GM18909 (cell line): ENCODE measurements around the gene MMP21.

Experiments
- ATAC-seq: cut with Tn5 transposase; IDR thresholded peaks from one replicate; pipeline ENCODE4 v1.9.1; 2021; ENCODE audit warnings: mild to moderate bottlenecking; ENCODE audit not compliant: unreplicated experiment, poor library complexity

MMP21 gene

DNA sequence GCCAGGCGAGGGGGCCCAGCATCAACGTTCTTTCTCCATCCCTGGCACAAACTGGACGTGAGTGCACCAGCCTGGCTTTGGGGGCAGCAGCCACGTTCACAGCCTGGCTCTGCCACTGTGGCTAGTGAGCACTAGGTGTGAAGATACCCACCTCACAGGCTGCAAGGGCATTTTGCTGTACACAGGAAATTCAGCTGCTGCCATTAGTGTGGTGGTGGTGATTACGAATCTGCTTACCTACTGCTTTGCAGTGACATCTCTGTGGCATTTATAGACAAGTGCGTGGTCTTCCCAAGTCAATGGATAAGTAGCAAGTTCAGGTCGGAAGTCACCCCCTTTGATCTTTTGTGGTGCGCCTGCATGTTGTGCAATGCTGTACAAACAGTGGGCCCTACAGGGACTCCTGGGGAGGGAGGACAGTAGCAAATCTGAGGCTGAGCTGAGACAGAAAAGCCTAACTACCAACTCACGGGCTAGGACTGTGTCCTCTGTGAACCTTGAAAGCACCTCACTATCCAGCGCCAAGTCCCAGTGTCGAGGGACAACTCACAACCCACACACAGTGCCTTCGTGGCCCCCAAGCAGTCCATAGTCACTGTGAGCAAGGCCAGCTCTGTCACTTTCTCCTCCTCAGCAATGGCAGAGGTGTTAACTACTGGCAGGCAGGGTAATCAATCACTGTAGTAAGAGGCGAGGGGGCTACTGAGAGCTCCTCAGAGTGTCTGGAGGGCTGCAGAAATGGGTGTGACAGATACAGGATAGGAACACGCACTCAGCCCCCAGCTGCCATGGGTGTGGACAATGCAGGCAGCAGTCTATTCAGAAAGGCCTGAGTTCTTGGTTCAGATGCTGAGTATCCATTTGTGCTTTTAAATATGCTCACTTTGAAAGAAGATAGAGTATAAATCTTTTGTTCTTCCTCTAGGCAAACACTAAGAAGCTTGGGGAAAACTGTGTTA lies 17.0 kb upstream of the MMP21 start:
- ATAC-seq: no peak

DNA sequence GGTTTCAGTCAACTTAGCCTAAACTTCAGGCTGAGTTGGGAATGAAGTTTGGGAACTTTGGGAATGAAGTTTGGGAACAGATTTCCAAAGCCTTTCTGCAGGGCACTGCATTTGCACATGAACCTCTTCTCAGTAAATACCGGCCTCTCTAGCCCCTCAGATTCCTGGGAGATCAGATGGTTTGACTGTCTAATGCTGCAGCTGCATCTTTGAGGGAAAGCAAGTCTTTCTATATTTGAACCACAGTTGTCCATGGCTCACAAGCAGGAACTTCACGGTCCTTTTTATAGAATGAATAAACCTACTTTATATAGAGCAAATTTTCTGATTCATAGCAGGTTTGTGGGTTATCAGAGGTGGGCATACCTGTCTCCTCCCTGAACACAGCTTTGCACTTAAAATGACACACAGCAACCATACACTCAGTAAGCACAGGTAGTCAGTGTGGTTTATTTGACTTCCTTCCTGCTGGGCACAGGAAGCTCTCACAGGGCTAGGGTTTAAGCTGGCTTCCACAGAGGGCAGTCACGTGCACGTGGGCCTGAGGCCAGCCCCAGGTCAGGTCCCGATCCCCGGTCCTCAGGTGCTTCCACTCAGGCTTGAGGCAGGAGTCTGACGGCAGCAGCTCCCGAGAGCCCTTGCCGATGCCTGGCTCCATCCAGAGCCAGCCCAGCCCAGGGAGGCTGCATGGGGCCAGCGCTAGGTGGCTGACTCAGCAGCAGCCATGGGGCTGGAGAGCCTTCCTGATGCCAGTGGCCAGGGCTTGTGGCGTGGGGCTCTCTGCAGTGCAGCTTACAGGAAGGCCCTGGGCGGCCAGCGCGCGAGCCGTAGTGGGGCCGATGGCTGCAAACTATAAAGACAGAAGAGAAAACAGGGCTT lies 12.8 kb upstream of the MMP21 start:
- no peak for ATAC-seq

DNA sequence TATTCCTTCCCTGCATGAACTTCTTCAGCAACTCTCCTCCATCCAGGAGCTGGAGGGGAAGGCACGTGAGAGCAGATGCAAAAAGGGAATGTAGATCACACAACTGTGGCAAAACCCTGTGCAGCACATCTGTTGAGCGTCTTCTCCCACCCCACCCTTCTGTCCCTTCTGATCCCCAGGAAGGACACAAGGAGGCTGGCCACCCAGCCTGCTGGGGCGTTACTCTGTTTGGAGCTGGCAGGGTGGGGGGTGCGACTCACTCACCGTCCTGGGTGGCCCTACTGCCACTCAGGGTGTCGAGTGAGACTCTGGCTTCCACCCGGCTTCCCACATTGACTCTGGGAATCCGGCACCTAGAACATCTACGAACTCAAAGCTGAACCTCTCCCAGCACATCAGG lies 10.2 kb upstream of the MMP21 start:
- ATAC-seq: no peak

DNA sequence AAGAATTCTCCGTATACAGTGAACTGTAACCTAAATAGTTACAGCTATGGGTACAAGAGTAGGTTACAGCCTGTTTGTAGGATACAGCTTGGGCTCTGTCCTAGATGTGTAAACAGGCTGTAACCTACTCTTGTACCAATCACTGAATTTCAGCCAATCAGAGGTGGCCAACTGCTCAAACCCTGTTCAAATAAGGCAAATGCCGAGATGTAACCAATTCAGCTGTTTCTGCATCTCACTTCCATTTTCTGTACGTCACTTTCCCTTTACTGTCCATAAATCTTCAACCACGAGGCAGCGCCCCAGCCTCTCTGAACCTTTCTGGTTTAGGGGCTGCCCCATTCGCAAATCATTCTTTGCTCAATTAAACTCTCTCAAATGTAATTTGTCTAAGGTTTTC lies 8.3 kb upstream of the MMP21 start:
- ATAC-seq: peak; percentile 83

DNA sequence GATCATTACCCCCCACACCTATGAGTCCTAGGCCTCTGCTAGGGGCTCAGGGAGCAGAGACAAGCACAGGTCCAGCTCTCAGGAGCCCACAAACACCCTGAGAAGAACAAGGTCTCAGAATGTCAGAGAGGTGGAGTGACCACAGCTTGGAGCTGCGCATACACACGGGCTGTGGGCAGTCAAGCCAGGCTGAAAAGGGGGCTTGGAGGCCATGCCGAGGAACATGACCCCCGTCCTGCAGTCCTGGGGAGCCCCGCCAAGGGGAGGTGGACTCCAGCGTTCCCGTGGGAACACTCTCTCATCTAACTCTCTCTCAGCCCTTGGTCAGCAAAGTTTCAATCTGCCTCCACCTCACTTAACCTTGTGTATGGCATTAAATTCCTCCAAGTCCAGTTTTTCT lies 7.8 kb upstream of the MMP21 start:
- no peak for ATAC-seq

DNA sequence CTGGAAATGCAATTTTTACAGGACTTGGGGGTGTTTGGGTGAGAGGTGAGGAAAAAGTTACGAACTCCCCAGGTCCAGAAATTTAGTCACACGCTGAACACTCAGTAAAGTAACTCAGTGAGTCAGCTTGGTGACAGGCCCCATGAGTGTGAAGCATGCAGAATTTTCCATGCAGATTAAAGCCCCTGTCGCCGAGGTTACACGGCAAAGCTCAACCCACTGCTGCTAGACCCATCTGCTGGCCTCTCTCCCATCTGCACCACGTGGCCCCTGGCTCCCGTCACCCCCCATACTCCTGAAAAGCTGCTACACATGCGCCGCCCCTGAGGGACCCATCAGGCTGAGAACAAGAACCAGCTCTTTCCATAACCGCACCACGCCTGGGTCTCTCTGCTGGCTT lies 7.0 kb upstream of the MMP21 start:
- ATAC-seq: no peak

DNA sequence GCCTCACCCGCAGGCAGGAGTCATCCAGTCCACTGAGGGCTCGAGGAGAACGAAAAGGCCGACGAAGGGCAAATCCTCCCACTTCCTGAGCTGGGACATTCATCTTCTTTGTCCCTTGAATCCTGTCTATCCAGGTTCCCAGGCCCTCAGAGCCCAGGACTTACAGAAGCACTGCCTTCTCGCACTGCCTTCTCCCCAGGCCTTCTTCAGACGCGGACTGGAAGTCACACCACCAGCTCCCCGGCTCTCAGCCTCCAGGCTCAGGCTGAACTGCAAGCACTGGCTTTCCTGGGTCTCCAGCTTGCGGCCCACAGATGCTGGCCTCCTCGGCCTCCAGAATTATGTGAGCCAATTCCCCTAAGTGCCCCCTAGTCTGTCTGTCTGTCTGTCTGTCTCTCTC lies 6.4 kb upstream of the MMP21 start:
- no peak for ATAC-seq

DNA sequence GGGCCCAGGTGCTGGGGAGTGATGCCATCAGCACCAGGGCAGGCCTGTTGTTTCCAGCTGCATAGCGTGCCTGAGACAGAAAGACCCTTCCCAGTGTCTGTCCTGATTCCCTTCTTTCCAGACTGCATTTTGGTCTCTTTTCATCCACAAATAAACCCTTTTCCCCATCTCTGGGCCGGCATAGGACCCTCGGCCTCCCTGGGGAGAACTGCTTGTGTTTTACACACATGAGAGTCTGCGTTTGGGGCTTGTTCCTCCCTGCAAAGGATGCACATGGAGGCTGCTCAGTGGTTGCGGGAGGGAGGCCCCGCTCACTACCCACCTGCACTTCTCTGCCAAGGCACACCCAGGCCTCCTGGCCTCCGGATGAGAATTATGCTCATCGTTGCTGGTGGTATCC lies 5.8 kb upstream of the MMP21 start:
- ATAC-seq: no peak

DNA sequence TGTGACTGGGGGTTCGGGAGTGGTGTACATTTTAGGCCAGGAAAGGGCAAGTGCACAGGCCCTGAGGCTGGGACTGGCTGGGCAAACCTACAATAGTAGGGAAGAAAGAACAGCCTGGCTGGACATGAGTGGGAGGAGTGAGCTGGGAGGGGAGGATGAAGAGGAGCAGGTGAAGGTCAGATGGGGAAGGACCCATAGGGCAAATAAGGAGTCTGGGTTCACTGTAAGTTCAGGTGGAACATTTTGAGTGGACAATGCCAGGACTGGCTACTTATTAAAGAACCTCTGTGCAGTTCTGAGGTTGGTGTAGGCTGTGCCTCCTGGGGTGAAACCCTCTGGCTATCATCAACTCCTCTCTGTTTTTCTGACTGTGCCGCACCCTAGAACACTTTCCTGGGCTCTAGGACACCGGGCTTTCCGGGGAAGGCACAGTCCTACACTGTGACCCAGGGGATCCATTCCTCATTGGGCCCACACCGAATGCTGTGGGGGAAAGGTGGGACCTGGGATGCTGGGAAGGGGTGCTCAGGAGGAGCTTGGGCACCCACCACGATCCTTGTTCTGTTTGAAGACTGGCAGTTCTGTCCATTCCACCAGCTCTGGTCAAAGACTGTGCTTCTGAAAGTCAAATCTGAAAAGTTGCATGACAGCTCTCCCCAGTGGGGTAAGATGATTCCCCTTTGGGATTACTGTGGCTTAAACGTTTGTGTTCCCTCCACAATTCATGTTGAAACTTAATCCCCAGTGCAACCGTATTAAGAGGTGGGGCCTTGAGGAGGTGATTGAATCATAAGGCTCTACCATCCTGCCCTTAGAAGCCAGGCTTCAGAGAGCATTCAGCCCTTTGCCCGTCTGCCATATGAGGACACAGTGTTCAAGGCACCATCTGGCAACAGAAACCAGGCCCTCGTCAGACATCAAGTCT lies 4.0 kb upstream of the MMP21 start:
- no peak for ATAC-seq

DNA sequence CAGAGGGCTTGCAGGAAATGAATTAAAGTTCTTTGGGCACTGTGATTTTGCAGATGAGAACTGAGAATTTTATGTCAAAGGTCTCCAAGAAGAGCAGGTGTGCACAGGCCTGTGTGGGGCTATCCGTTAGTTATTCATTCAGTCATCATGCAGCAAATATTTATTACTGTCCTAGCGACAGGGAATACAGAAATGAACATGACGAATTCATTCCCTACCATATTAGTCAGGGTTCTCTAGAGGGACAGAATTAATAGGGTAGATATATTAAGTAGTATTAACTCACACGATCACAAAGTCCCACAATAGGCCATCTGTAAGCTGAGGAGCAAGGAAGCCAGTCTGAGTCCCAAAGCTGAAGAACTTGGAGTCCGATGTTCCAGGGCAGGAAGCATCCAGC lies 2.9 kb upstream of the MMP21 start:
- ATAC-seq: no peak

DNA sequence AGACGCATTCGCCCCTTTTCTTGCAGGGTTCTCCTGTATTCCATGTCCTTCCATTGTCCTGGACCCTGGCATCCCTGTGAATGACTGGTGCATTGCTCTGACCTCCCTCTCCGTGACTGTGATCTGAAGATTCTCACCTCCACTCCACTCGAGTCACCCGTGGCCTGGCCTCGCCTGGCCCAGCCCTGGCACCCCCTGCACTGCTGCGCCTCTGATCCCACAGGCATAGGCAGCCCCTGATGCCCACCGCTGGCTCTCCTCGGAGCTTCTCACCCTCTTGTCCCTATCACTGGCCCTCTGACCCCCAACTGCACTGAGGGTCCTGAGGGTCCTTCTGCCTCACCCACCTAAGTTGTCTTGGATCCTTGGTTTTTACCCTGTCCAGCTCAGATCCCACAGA lies 2.2 kb upstream of the MMP21 start:
- no peak for ATAC-seq

DNA sequence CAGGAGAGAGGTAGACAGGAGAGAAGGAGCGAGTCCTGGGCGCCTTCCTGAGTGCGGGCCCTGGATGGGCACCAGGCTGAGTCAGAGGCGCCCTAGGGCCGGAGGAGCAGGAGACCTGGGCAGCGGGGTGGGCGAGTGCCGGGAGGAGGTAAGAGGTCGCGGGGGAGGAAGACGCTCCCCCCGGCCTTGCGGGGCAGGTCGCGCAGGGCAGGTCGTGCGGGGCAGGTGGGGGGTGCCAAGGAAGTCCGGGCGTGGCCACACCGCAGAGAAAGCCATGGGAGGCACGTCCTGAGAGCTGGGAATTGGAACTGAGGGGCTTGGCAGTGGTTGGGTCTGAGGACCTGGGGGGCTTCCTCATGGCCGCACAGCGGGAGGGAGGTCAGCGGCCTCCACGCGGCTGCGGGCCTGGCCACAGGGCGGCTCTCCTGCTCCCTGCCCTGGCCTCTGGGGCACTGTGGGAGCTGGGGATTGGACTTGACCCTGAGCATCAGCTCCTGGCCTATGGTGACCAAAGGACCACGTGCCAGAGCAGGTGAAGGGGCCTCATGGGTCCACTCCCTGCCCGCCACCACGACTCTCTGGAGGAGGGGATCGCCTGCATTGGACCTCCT lies 935 bp downstream of the MMP21 start:
- ATAC-seq: no peak

DNA sequence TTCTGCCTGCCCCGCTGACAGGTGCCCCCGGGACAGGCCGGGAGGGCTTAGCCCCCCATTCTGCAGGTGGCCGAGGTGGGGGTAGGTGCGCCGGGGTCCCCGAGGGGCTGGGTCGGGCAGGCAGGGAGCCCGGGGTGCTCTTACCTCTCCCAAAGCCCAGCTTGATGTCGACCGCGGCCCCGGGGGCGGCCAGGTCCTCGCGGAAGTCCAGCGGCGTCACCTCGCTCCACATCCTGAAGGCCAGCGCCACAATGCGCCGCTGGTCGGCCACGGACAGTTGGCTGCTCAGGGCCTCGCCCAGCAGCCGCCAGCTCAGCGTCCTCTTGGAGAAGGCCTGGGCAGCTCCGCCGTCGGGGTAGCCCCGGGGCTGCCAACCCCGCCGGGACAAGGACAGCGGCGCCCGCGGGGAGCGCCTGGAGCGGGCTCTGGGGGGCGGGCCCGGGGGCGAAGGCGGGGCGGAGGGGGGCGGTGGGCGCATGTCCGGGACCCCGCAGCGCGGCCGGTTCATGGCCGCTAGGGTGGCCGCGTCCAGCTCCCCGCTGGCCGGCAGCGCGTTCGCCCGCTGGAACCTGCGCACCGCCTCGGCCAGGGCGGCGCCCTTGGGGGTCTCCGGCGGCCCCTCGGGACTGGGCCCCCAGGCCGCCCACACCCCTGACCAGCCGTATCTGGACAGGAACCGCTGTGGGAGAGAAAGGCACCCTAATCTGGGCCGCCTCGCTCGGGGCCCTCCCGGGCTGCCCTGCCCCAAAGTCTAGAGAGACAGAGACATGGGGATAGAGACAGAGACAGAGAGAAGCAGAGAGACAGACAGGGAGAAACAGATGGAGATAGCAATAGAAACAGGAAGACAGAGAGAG lies 1.7 kb downstream of the MMP21 start:
- ATAC-seq: no peak

DNA sequence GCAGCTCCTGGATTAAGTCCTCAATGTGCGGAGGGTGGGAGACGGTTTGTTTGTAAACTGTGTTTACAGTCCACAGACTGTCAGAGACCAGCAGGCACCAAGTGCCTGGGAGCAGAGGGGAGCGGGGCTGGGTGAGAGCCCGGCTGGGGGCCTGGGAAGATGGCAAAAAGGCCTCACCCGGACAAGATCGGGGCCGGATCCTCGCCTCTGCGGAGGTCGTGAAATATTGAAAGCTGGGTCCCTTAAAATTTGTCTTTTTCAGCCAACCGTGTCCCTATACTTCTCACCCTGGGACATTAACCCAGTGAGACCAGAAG lies 2.8 kb downstream of the MMP21 start:
- ATAC-seq: no peak

DNA sequence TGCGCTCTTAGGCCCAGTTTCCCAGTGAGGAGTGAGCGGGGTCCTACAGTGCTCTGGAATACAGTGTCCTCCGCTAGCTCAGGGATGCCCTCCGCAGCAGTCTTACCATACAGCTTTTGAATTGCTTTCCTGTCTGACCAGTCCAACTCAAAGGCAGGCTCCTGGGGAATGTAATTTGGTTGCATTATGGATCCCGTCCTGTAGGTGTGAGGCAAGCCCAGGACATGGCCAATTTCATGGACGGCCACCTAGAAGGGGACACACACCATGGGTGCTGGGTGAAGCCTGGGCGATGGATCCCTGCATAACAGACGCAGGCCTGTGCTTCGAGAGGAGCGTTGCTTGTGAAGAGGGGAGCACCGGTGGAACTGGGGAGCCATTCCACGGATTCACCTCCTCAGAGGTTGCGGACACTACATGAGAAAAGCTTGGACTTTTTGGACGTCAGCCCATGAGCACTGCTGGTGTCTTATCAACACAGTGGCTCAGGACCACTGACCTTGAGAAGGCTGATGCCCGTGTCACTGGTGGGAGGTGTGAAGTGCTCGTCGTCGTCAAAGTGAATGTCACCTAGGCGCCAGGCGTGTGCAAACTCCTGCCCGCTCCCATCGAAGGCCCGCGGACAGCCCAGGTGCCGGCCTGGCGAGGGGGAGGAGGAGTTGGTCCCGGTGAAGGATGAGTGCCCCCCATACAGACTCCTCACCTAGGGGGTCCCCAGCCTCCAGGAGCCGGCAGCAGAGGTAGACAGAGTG lies 3.3 kb downstream of the MMP21 start:
- no peak for ATAC-seq

DNA sequence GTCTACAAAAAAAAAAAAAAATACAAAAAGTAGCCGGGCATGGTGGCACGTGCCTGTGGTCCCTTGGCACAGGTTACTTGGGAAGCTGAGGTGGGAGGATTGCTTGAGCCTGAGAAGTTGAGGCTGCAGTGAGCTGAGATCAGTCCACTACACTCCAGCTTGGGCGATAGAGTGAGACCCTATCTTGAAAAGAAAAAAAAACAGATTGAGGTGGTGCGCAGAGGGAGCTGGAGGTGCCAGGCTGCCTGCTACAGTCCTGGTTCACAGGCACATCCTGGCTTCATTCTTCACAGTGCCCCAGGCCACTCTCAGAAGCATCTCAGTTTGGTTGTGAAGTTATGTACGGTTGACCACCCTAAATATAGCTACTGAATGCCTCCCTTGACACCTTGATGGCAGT lies 4.8 kb downstream of the MMP21 start:
- ATAC-seq: no peak

DNA sequence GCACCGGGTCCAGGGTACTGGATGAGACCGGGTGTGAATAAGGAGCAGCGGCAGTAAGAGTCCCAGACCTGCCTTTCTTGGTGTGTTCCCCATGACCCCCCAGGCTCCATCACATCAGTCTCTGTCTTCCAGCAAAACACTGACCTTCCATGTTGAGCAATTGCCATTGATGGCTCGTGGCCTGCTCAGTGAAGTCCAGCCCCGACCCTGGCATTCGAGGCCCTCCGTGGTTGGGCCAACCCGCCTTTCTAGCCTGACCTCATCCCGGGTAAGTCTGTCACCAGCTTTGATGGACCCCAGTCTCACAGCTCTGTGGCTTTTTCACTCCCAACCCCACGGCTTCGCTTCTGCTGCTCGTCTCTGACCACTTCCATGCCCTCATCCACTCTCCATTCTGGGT lies 6.4 kb downstream of the MMP21 start:
- no peak for ATAC-seq

DNA sequence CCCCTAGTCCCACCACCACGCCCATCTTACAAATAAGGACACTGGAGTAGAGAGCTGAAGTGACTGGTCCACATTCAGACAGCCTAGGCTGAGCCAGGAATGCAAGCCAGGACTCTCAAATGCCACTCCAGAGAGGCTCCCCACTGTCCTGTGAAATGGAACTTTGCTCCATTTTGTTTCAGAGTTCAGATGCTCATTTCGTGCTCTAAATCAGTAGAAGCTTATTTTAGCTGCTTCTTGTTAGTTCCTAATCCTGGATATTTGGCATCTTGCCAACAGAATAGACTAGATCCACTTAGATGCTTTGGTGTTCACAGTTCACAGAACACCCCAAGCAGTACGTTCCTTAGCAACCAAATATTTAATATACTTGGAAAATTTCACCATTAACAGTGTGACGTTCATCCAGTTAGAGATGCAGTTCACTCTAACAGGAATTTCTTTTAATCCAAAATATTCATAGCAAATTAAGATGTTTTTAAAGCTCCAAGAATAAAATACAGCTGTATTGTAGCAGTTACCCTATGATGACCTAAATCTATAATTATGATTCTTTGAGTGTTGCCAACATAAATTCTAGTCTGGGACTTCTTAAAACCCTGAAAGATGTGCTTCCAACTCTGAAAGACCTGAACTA lies 7.3 kb downstream of the MMP21 start:
- ATAC-seq: no peak
